OCI-LY7 (cell line): Measurements from ENCODE around the gene TM6SF1.

Source experiments
- CTCF ChIP-seq: fragments of 200-600 bp; sonication (generic); conservative IDR thresholded peaks from 2 replicates; pipeline ENCODE4 v1.5.1; 2014; ENCODE audit warnings: mild to moderate bottlenecking, antibody characterized with exemption, low read length, moderate library complexity, mixed read lengths
- EZH2phosphoT487 ChIP-seq: fragments of 200-600 bp; sonication (generic); IDR thresholded peaks from 2 replicates; pipeline ENCODE4 v1.6.1; 2018; ENCODE audit warnings: low read depth, borderline replicate concordance, mild to moderate bottlenecking, mixed run types, antibody characterized with exemption, low read length, moderate library complexity, mixed read lengths

GRCh38 chr15:83118291-83118827, 10.9 kb downstream of the TM6SF1 start:
- no peak for TF ChIP-seq CTCF
- no peak for TF ChIP-seq EZH2phosphoT487
